Right hindlimb (tissue), 1 donor: Measurements from ENCODE around the gene C12orf50.
"Not testable (repeated sequence)": the region's sequence is repeated elsewhere in the genome, so short reads cannot be mapped to it uniquely, and the experiment has no call there.

Experiments used
- DNase-seq: peaks from one replicate; pipeline ENCODE4 v3.0.0-alpha.2; 2018

The C12orf50 gene

DNA sequence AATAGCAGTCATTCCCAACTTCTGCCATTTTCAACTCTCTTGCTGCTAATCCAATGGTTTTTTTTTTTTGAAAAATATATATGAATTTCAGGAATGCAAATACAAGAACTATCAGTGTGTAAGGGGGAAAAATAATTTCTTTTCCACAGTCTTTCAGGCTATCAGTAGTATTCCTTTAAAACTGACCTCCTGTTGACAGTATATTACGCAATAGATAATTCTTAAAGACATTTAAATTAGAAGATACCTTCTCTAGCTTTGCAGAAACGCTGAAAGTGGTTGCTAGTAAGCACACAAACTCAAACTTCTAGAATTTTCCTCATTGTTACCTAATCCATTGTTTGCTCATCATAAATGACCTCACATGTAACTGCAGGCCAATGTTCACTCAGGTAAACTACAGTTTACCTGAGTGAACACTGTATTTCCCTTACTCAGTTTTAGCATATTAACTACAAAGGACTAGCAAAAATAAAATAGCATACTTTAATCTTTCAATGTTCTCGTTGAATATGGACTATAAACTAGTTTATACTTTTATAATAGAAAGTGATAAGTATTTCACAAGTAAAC is at the start of gene C12orf50:
TSS of gene C12orf50 (minus strand) at position 309 of the 573 bp plus-strand sequence. CDS start 2,439 bp downstream, outside the sequence.
- DNase-seq, result no peak

DNA sequence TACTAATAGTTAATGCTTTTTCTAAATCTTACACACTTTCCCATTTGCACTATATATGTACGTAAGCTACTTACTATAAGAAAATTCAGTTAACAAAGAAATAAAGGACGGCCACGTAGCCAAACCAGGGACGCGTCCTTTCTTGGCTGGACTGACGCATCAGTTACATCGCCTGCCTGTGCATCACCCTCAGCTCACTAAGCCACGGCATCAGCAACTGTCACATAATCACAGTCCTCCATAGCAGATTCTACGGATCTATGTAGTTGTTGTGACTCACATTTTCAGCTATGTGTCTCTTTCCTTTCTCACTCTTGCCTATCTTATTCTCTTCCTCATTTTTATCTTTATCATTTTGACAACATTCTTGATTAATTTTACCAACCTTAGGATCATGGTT is 38.1 kb upstream of the C12orf50 start:
- no peak for DNase-seq

GRCh38 chr12:88063375-88063774 is 34.2 kb upstream of the C12orf50 start:
- DNase-seq, result no peak

- DNase-seq, result no peak
Observed at GRCh38 chr12:88062474-88062873, 33.3 kb upstream of the C12orf50 start.

DNA sequence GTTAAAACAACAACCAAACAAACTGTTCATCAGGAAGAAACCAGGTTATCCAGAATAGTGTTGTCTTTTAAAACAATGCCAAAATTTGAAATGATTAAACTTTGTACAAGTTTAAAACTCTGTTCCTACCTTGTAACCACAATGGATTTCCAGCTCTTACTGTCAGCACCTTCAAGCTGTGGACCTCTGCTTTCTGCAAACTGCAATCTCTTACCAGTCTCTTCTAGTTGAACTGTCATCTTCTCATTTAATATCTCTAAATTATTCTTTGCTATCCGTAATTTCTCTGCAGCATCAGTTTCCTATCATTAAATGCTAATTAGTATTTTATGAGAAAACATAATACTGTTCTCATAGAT is 29.5 kb upstream of the C12orf50 start:
- no peak for DNase-seq

DNA sequence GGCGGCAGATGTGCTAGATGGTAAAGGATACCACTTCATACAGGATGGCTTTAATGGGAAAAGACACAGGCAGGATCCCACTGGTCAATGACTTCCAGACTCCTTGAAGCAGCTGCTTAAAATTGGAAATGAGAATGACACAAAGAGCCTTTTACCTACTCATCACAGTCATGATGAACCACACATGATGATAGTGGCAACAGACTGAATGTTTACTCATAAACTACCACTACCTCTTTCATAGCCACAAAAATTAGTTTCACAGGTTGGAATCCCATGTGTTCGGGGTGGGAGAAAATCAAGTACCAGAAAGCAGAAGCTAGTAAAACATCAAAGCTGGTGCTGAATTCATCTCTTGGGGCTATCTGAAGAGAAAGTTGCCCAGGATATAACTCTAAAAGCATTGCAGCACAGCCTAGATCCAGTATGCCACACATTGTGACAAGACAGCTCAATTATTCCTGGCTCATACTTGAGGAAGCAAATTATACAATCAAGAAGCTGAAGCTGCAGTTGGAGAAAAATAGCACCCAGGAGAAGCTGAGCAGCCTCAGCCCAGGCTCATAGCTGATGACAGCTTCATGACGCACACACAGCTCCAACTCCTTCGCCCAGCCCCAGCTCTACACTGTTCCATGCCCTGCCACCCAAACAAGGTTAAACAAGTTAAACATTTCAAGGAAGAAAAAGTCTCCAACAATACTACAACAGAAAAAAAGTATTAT is 29.0 kb upstream of the C12orf50 start:
- no peak for DNase-seq

DNA sequence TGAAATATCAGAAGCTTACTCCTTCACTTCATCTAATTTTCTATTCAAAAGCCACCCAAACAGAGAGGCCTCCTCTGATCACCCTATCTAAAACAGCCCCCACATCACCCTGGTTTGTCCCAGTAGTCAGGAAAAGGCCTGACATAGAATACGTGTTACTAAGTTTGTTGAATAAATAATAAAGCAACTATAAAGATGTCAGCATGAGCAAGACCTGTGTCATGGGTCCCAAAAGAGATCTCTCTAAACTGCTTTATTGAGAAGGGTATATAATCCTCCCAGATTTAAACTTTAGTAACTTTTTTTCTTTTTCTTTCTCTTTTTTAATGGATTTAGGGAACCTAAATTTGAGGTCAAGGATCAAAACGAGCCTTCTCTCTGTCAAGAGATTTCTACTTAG is 27.4 kb upstream of the C12orf50 start:
- no peak for DNase-seq

- DNase-seq, result no peak
Observed at GRCh38 chr12:88052686-88053085, 23.5 kb upstream of the C12orf50 start.

GRCh38 chr12:88044035-88044434 is 14.8 kb upstream of the C12orf50 start:
- DNase-seq, result no peak

GRCh38 chr12:88037770-88038169 is 8.6 kb upstream of the C12orf50 start:
- DNase-seq, result no peak

- no peak for DNase-seq
Observed at GRCh38 chr12:88036353-88036965, 7.3 kb upstream of the C12orf50 start.

DNA sequence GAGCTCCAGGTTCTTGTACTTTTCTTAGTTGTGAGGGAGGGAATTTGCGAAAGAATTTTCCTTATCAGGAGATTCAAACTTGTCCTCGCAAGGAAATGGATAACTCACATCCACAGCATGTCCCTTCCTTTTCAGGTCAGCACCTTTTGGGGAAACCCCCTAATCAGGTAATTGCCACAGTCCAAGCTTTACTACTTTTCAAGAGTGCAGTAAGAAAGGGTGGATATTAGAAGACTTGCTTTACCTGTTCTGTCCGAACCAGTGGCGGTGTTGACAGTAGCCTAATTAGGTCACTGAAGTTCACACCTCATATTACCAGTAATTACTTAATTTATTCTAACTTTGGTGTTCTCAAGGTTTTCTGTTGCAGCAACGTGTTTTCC is 6.7 kb upstream of the C12orf50 start:
- no peak for DNase-seq

DNA sequence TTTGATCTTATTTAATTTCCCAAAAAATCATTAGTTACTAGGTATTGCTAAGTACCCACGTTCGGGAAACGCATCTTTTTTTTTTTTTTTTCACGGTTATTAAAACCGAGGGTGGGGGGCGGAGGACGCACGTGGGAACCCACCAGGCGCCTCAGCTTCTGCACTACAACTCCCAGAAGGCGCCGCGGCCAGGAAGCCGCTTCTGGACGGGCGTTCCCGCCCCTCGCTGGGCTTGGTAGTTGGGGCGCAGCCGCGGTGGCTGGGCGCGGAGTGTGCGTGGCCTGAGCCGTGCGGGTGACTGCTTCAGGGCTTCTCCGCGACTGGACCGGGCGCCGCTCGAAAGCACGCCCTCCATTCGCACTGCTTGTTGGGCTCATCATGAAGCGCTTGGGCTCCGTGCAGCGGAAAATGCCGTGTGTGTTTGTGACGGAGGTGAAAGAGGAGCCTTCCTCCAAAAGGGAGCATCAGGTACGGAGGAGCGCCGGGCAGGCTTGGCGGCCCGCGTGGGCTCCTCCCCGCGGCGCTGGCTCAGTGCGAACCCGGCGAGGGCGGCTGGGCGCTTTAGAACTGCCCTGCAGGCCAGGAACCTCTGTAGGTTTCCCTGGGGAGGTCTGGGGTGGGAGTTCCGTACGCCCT is 6.2 kb upstream of the C12orf50 start:
- peak; percentile 93 for DNase-seq

- DNase-seq, result not testable (repeated sequence)
Observed at GRCh38 chr12:88031161-88031560, 2.0 kb upstream of the C12orf50 start.

DNA sequence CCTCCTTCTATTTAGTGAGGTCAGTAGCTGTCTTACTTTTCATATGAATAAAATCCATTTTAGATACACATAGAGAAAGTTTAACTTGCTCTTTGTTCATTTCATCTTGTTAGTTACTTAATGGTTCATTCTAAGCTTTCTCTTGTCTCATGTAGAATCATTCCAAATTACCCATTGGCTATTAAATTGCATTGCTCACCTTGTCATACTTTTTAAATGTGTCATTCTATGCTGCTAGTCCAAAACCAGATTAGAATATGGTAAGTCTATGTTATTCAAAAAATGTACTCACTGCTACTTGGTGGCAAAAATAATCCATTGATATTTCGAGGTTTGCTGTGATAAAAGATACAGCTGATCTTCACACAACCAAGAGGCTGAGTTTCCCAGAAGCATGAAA is 3.0 kb downstream of the C12orf50 start:
- DNase-seq, result no peak

DNA sequence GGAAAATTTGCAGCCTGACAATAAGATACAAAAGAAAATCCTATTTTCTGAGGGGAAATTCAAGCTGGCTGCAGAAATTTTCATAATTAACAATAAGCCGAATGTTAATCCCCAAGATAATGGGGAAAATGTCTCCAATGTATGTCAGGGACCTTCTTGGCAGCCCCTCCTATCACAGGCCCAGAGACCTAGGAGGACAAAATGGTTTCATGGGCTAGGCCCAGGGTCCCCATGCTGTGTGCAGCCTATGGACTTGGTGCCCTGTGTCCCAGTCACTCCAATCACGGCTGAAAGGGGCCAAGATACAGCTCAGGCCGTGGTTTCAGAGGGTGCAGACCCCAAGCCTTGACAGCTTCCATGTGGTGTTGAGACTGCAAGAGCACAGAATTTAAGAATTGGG is 11.2 kb downstream of the C12orf50 start:
- no peak for DNase-seq

DNA sequence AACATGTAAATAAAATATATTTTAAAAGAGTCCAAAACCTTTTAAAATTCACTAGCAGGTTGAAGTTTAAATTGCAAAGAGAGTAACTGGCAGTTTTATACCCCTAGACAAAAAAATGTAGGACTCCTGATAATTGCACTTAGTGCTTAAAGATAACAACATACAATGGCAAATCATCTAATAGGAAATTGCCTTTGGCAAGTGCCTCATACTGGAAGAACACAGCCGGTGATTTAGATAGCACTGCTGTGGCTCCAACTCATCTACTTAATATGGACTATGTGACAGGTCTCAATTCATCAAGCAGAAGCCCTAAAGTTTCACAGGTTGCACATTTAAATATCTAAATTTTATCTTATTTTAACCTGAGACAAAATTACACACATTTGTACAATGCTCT is 13.4 kb downstream of the C12orf50 start:
- DNase-seq, result no peak

- DNase-seq, result no peak
Observed at GRCh38 chr12:88011755-88012154, 17.4 kb downstream of the C12orf50 start.

DNA sequence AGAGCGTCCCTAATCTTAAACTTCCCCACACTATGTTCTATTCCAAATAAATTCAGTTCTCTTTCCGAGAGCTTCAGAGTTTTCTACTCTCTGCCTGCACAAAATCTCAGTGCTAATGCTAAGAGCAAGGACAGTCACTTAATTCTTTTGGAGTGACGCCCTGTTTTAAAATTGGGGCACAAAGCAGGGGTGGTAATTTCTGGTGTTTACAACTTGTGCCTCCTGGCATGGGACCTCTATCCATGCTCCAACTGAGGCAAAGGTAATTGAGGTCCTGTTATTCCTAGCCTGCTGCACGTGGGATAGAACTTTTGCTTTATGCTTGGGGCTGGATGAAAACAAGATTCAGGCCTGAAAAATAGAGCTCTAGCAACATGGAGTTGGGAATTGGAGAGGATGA is 22.9 kb downstream of the C12orf50 start:
- no peak for DNase-seq

DNA sequence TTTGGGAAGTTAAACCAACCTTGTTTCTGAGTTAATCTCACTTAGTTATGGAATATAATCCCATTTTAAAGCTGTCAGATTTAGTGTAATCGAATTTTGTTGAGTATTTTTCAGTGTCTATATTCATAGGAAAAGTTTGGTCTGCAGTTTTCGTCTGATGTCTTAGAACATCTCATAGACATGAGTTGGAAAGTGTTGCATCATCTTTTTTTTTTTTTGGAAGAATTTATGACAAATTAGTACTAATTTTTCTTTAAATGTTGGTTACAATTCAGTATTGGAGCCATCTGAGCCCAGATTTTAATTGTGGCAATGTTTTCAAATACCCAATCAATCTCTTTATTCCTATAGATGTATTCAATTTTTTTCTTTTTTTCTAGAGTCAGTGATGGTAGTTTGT is 27.9 kb downstream of the C12orf50 start:
- DNase-seq, result no peak

DNA sequence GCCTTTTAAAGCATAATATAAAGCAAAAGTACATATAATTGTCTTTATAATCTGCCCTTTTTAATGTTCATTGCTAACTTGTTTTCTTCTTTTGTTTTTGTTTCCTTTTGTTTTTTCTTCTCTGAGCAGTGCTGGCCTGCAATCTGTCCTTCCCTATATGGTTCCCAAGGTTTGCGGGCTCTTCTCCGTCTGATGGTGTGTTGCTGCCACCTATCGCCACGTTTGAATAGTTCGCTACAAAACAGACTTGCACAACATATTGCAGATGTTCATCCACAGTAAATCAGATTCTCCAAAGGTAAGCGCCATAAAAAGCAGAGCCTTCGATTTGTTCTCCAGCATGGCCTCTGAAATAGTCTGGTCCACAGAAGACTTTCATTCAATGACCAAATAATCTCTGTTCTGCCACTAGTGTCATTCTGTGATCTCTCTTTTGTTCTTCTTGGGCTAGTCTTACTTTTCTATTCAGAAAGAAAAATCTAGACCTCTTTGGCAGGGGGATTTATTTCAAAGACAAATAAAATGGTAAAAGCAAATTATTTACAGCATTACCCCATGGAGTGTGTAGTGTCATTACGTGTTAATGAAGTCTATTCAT is 33.5 kb downstream of the C12orf50 start:
- DNase-seq, result peak; percentile 68

DNA sequence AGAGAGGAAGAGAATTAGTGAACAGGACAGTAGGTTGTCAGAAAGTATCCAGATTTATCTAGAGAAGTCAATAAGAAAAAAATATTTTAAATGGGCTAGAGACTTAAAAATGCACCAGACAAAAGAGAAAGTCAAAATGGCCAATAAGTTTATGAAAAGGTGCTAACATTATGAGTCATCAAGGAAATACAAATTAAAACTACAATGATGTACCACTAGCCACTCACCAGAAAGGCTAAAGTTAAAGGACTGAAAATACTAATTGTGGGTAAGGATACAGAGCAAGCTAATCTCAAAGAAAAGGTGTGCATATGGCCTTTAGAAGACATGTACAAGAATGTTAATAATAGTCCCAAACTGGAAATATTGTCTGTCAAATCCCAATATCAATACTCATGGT is 37.7 kb downstream of the C12orf50 start:
- no peak for DNase-seq

- DNase-seq, result no peak
Observed at GRCh38 chr12:87988534-87988933, 40.7 kb downstream of the C12orf50 start.
